GM21423 (cell line): ENCODE results near the gene CDNF.

Source experiments
- ATAC-seq: cut with Tn5 transposase; IDR thresholded peaks from one replicate; pipeline ENCODE4 v1.9.1; 2021; ENCODE audit warnings: mild to moderate bottlenecking, moderate library complexity; ENCODE audit not compliant: unreplicated experiment

The CDNF gene

GRCh38 chr10:14801723-14802122 is 36.1 kb downstream of the CDNF start:
- ATAC-seq, result no peak

DNA sequence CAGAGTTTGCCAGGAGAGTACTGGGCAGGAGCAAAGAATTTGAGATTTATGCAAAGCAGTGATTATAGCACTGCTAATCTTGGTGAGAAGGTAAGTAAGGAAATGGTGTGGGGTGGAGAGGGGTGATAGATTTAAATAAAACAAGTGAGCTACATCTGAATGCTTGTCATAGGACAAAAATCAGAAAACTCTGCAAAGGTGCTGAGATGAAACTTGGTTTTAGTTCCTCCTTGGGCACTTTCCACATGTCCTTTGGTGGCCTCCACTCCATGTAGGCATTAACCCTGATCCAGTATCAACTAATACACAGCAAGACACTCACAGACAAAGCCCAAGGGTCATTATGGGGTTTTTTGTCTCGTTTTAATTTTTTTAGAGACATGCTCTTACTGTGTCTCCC is 37.4 kb downstream of the CDNF start:
- no peak for ATAC-seq

DNA sequence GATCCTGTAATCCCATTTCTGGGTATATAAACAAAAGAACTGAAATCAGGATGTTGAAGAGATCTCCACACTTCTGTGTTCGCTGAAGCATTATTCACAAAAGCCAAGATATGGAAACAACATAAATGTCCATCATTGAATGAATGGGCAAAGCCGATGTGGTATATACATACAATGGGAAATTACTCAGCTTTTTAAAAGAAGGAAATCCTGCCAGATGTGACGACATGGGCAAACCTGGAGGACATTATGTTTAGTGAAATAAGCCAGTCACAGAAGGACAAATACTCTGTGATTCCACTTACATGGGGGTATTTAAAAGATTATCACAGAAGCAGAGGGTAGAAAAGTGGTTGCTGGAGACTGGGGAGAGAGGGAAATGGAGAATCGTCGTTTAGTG is 39.2 kb downstream of the CDNF start:
- no peak for ATAC-seq

- no peak for ATAC-seq
Observed at GRCh38 chr10:14787938-14788337, 49.9 kb downstream of the CDNF start.

GRCh38 chr10:14784459-14785055 is 53.3 kb downstream of the CDNF start:
- ATAC-seq, result no peak

- ATAC-seq, result no peak
Observed at GRCh38 chr10:14782691-14783363, 55.0 kb downstream of the CDNF start.

- no peak for ATAC-seq
Observed at GRCh38 chr10:14781763-14782162, 56.1 kb downstream of the CDNF start.

DNA sequence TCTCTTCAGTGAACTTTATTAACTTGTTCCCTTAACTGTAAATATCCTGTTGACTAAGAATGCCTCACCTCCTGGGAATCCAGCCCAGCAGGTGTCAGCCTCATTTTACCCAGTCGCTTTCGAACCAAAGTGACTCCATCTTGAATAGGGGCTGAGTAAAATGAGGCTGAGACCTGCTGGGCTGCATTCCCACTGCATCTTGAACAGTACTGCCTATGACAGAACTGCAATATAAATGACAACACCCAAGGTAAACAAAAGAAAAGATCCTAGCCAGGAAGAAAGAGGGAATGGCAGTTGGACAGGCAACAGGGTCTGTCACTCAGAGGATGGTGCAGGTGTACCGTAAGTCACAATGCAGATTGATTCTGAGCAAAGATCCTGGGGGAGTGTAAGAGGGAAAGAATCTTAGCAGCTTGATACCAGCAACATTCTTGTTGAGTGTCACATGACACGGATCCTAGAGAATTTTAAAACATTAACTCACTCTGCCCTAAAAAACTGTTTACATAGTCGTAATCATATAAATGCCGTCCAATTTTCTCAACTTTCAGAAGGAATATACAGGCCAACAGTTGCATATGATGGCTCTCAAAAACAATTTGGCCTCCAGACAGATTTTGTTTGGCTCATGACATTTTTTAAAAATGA is 58.7 kb downstream of the CDNF start:
- ATAC-seq, result no peak

GRCh38 chr10:14776546-14776945 is 61.3 kb downstream of the CDNF start:
- ATAC-seq, result no peak

DNA sequence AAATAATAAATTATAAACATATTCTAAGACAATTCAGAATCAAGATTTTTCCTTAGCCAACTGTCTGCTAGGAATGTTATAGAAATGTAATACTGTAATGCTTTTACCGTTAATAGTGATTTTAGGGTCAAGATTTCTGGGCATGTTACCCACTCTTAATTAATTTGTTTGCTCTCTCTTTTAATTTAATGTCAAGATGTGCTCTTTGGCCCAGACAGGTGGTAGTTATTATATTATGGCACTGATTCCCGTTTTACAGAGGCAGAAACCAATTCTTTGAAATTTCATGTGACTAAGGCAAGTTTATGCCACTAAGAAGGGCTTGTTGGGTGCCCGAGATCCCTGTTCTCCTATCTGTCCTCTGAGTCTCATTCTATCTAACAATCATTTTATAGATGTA is 62.2 kb downstream of the CDNF start:
- no peak for ATAC-seq

DNA sequence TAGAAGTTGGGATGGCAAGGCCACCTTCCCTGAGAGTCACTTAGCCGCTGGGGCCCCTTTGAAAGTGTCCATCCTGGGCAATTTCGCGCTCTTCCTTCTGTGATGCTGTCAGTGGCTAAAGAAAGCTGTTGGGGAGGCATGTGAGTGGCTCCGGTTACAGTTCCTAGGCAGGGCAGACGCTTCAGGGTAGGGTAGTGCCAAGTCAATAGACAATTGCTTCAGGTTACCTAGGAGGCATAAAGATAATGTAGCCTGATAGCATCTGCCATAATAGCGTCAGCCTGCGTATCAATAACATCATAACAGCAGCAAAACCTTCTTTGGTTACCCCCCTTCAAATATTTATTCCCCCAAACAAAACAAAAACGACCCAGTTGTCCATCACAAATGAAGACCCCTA is 63.0 kb downstream of the CDNF start, which contains the start of gene FAM107B:
Gene FAM107B (minus strand): TSS at position 101 of the 400 bp plus-strand sequence. CDS start 234 bp downstream, outside the sequence.
- no peak for ATAC-seq

DNA sequence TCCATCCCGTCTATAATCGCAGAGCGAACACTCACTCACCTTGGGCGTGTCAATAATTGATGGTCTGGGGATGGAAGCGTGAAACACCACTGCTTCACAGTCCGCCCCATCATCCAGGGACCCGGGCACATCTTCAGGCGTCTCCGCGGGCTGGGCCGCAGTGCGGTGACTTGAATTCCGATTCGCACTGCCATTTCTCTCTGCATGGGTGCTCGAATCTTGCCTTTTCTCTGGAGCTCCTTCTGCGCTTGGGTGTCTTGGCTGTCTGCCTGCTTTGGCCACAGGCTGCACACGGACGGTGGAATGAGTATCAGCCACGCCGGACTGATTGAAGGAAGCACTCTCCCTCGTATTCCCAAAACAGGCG is 63.6 kb downstream of the CDNF start:
- ATAC-seq, result no peak

DNA sequence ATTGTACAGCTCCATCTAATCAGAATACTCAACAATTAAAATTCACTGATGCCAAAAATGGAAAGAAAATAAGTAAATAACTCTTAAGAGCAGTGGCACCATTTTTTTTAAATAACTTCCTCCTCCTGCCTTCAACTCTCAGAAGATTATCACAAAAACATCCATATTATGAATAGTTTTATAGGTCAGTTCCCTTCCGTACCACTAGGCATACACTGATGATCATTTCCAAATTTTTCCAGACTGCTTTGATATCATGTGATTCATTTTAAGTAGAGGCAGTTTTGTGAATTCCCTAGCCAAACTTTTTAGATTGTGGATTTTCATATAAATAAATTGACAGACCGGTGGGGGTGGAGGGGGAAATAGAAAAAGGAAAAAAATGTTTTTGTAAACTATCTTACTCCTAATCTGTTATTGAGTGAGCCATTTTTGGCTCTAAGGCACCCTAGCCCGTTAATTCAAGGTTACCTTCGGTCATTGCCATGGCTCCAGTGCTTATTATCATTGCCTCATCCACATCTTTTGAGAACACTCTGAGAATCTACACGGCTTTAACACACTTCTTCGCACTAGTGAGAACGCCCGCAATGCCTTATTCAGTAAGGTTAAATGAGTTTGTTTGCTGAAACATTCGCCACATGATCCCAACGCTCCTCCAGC is 64.2 kb downstream of the CDNF start:
- no peak for ATAC-seq

- no peak for ATAC-seq
Observed at GRCh38 chr10:14772399-14772798, 65.4 kb downstream of the CDNF start.

GRCh38 chr10:14770927-14771326 is 66.9 kb downstream of the CDNF start:
- ATAC-seq, result no peak
